RWPE2 (cell line): ENCODE measurements around the gene ZSCAN1.

Experiments used
- ATAC-seq: fragments of 200-7000 bp; cut with Tn5 transposase; 3 replicates; pipeline ENCODE4 v1.9.1; 2021; ENCODE audit warnings: low read depth
- DNase-seq: peaks from one replicate; pipeline ENCODE4 v3.0.0-alpha.2; 2020; ENCODE audit warnings: low spot score
- H3K27ac ChIP-seq: fragments of 450-650 bp; 2 replicates; pipeline ENCODE4 v1.5.1; 2017; ENCODE audit warnings: mild to moderate bottlenecking; ENCODE audit not compliant: poor library complexity, severe bottlenecking
- H3K27me3 ChIP-seq: fragments of 250-450 bp; sonication (Bioruptor Pico); 2 replicates; pipeline ENCODE4 v1.5.1; 2021; ENCODE audit warnings: mild to moderate bottlenecking, moderate library complexity; ENCODE audit not compliant: insufficient read depth, poor library complexity, severe bottlenecking
- H3K36me3 ChIP-seq: fragments of 250-450 bp; sonication (Bioruptor Pico); 2 replicates; pipeline ENCODE4 v1.5.1; 2020; ENCODE audit warnings: low read depth, mild to moderate bottlenecking, moderate library complexity
- H3K4me1 ChIP-seq: fragments of 250-450 bp; sonication (Bioruptor Pico); 2 replicates; pipeline ENCODE4 v1.5.1; 2021; ENCODE audit warnings: mild to moderate bottlenecking, moderate library complexity; ENCODE audit not compliant: insufficient read depth, poor library complexity, severe bottlenecking
- H3K4me3 ChIP-seq: fragments of 250-450 bp; sonication (Bioruptor Pico); 2 replicates; pipeline ENCODE4 v1.5.1; 2021; ENCODE audit warnings: mild to moderate bottlenecking, moderate library complexity; ENCODE audit not compliant: severe bottlenecking
- H3K9me3 ChIP-seq: fragments of 250-450 bp; sonication (Bioruptor Pico); 2 replicates; pipeline ENCODE4 v1.5.1; 2021; ENCODE audit warnings: mild to moderate bottlenecking, moderate library complexity; ENCODE audit not compliant: severe bottlenecking
- CTCF ChIP-seq: fragments of 450-650 bp; IDR thresholded peaks from one replicate; pipeline ENCODE4 v1.5.1; 2017; ENCODE audit warnings: mild to moderate bottlenecking, moderate library complexity; ENCODE audit not compliant: poor library complexity, severe bottlenecking

ZSCAN1 gene

DNA sequence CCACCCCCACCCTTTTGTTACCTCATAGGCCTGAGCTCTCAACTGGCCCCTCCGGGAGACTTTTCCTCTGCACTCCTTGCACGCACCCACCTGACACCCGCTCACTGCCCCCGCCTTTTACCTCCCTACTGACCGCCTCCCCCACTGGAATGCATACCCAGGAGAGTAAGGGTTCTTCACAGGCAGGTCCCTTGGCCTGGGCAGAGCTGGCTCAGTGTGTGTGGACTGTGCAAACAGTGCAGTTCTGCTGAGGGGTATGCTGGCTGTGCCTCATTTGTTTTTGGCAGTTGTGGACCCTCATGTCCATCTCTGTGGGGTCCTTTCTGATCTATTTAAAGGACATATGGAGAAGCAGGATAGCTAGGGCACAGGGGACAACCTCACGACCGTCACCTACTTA is 59.2 kb downstream of the ZSCAN1 start:
- Histone ChIP-seq H3K4me3 (no peak overlapping the region), H3K27ac (no peak overlapping the region), H3K4me1 (no peaks in the 10 kb centered on the region), H3K27me3 (no peaks in the 10 kb centered on the region), H3K9me3 (peaks cover 11% of the 10 kb centered on the region), H3K36me3 (no peaks in the 10 kb centered on the region)
- no peak for TF ChIP-seq CTCF
- ATAC-seq, result no peak
- no peak for DNase-seq

DNA sequence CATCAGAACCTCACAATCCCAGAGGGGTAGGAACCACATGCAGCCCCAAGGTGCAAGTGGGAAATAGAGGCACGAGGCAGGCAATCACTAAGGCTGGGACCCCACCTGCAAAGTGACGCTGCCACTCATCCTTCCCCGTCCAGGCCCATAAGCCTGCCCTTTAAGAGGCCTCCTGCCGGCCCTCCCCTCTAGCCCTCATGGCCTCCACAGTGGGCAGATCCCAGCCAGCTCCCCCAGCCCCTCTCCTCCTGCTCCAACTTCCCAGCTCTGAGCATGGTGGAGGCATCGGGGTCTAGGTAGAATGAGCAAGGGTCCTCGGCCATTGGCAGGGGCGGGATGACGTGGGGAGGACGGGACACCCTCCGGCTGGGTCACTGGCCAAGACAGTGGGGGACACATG is 61.5 kb downstream of the ZSCAN1 start:
- ATAC-seq (no peak), DNase-seq (no peak)
- H3K4me1 ChIP-seq, result no peaks in the 10 kb centered on the region
- no peak overlapping the region for H3K27ac ChIP-seq
- no peaks in the 10 kb centered on the region for H3K36me3 ChIP-seq
- TF ChIP-seq CTCF, result no peak
- peaks cover 11% of the 10 kb centered on the region for H3K9me3 ChIP-seq
- no peaks in the 10 kb centered on the region for H3K27me3 ChIP-seq
- no peak overlapping the region for H3K4me3 ChIP-seq

- no peak overlapping the region for H3K27ac ChIP-seq
- H3K9me3 ChIP-seq, result peaks cover 15% of the 10 kb centered on the region
- no peak for TF ChIP-seq CTCF
Observed at GRCh38 chr19:58096884-58097283, 63.1 kb downstream of the ZSCAN1 start.

GRCh38 chr19:58097349-58097748 is 63.5 kb downstream of the ZSCAN1 start:
- Histone ChIP-seq H3K27me3 (no peaks in the 10 kb centered on the region), H3K36me3 (no peaks in the 10 kb centered on the region), H3K27ac (no peak overlapping the region), H3K4me1 (no peaks in the 10 kb centered on the region), H3K9me3 (peaks cover 19% of the 10 kb centered on the region), H3K4me3 (peak overlapping the region; percentile 92)
- no peak for DNase-seq
- TF ChIP-seq CTCF, result no peak
- ATAC-seq, result no peak

More at GRCh38 chr19:58096884-58097283, 63.1 kb downstream of the ZSCAN1 start:
- ATAC-seq (no peak), DNase-seq (no peak)
- no peaks in the 10 kb centered on the region for H3K4me1 ChIP-seq
- H3K27me3 ChIP-seq, result no peaks in the 10 kb centered on the region
- H3K36me3 ChIP-seq, result no peaks in the 10 kb centered on the region
- no peak overlapping the region for H3K4me3 ChIP-seq

DNA sequence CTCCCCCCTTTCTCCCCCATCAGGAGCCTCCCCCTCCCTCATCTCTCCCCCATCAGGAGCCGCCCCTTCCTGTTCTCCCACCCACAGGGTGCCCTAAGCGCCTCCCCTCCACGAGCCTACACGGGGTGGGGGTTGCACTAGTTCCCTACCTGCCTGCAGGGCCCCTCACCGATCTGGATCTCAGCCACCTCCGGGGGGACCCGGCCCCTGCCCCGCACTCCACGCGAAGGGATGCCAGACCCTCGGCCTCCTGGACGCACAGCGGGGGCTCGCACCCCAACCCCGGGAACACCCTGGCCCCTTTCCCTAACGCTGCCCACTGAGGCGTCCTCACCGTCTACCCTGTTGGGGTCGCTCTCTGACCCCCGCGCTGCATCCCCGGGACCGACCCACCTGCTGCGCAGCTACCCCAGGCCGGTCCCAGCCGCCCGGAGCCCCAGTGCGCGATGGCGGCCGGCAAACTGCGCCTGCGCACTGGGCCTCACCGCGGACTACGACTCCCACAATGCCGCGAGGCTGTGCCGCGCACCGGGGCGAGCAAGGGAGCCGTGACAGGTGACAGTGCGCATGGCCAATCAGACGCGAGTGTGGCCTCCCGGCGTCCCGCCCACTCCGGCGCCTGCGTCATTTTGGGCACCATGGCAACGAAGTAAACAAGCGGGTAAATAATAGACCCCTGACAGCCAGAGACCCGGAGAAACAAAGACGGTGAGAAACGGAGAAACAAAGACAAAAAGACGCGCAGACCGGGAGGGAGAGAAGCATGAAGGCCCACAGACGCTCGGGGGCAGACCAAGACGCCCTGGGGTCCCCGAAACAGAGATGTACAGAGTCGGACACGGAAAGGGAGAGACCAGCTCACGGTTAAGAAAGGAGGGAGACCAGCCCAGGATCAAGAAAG is 64.2 kb downstream of the ZSCAN1 start, which contains the start of gene ZSCAN18:
TSS of gene ZSCAN18 (minus strand) at position 451 of the 901 bp plus-strand sequence. CDS start 7,964 bp downstream, outside the sequence.
- Histone ChIP-seq H3K36me3 (no peaks in the 10 kb centered on the region), H3K27me3 (no peaks in the 10 kb centered on the region), H3K27ac (no peak within 1 kb of the TSS), H3K9me3 (peaks cover 19% of the 10 kb centered on the region), H3K4me3 (peak within 1 kb of the TSS; percentile 92), H3K4me1 (no peaks in the 10 kb centered on the region)
- ATAC-seq (peak; percentile 98), DNase-seq (peak; percentile 87)
- no peak for TF ChIP-seq CTCF
